HG03520 (cell line): ENCODE results near the gene ANKRD13A.
"Not testable (repeated sequence)": the region's sequence is repeated elsewhere in the genome, so short reads cannot be mapped to it uniquely, and the experiment has no call there.

ENCODE experiments used
- ATAC-seq: cut with Tn5 transposase; IDR thresholded peaks from one replicate; pipeline ENCODE4 v1.9.1; 2021; ENCODE audit warnings: mild to moderate bottlenecking, moderate library complexity; ENCODE audit not compliant: unreplicated experiment

The ANKRD13A gene

GRCh38 chr12:110006115-110006514, 6.9 kb downstream of the ANKRD13A start:
- ATAC-seq, result no peak

- no peak for ATAC-seq
Observed at GRCh38 chr12:110007881-110008280, 8.7 kb downstream of the ANKRD13A start.

GRCh38 chr12:110008681-110009398, 9.6 kb downstream of the ANKRD13A start:
- not testable (repeated sequence) for ATAC-seq

GRCh38 chr12:110010853-110011723, 11.9 kb downstream of the ANKRD13A start:
- ATAC-seq, result no peak

- peak; percentile 61 for ATAC-seq
Observed at GRCh38 chr12:110012137-110012536, 12.9 kb downstream of the ANKRD13A start.

GRCh38 chr12:110012659-110013058, 13.4 kb downstream of the ANKRD13A start:
- no peak for ATAC-seq

GRCh38 chr12:110015132-110015531, 15.9 kb downstream of the ANKRD13A start:
- no peak for ATAC-seq

GRCh38 chr12:110020956-110021355, 21.7 kb downstream of the ANKRD13A start:
- no peak for ATAC-seq

- ATAC-seq, result no peak
Observed at GRCh38 chr12:110023059-110023980, 24.1 kb downstream of the ANKRD13A start.

GRCh38 chr12:110024051-110024450, 24.8 kb downstream of the ANKRD13A start:
- ATAC-seq, result no peak

- no peak for ATAC-seq
Observed at GRCh38 chr12:110028323-110028722, 29.1 kb downstream of the ANKRD13A start.

- ATAC-seq, result no peak
Observed at GRCh38 chr12:110029290-110029815, 30.1 kb downstream of the ANKRD13A start.

GRCh38 chr12:110033888-110034287, 34.7 kb downstream of the ANKRD13A start:
- no peak for ATAC-seq

- no peak for ATAC-seq
Observed at GRCh38 chr12:110035534-110036104, 36.4 kb downstream of the ANKRD13A start.

- no peak for ATAC-seq
Observed at GRCh38 chr12:110037315-110037714, 38.1 kb downstream of the ANKRD13A start.

GRCh38 chr12:110038741-110039084, 39.5 kb downstream of the ANKRD13A start:
- ATAC-seq, result no peak

- ATAC-seq, result no peak
Observed at GRCh38 chr12:110039085-110039807, 40.0 kb downstream of the ANKRD13A start.

GRCh38 chr12:110042264-110042663, 43.0 kb downstream of the ANKRD13A start:
- ATAC-seq, result no peak

- ATAC-seq, result no peak
Observed at GRCh38 chr12:110046451-110047187, 47.4 kb downstream of the ANKRD13A start.
